Neural progenitor cell (in vitro differentiated cells): Measurements from ENCODE around the gene CCDC141. TPM values are rescaled to one million over a fixed set of nuclear protein-coding genes. Genes with fewer than 3 reads are reported as not detected.

Experiments
- DNase-seq: peaks from one replicate; pipeline ENCODE4 v3.0.0-alpha.2; 2016; ENCODE audit warnings: low spot score
- H2AFZ ChIP-seq: fragments of 200-600 bp; sonication (generic); replicated peaks from 2 replicates; pipeline ENCODE4 v1.6.1; 2016; ENCODE audit warnings: antibody characterized with exemption
- H3F3A ChIP-seq: fragments of 200-600 bp; sonication (generic); 2 replicates; pipeline ENCODE4 v1.6.1; 2016; ENCODE audit warnings: antibody characterized with exemption, low read depth
- H3K27ac ChIP-seq: fragments of 200-600 bp; sonication (generic); 2 replicates; pipeline ENCODE4 v1.5.1; 2016; ENCODE audit warnings: mild to moderate bottlenecking
- H3K27me3 ChIP-seq: fragments of 200-600 bp; sonication (generic); 2 replicates; pipeline ENCODE4 v1.6.1; 2016; ENCODE audit warnings: mild to moderate bottlenecking, moderate library complexity
- H3K36me3 ChIP-seq: fragments of 200-600 bp; sonication (generic); 2 replicates; pipeline ENCODE4 v1.5.1; 2016
- H3K4me1 ChIP-seq: fragments of 200-600 bp; sonication (generic); 2 replicates; pipeline ENCODE4 v1.6.1; 2016; ENCODE audit warnings: mixed run types
- H3K4me2 ChIP-seq: fragments of 200-600 bp; sonication (generic); 2 replicates; pipeline ENCODE4 v1.6.1; 2016
- H3K4me3 ChIP-seq: fragments of 200-600 bp; sonication (generic); 2 replicates; pipeline ENCODE4 v1.5.1; 2016
- H3K79me2 ChIP-seq: fragments of 200-600 bp; sonication (generic); 2 replicates; pipeline ENCODE4 v1.6.1; 2016; ENCODE audit warnings: low read depth
- H3K9ac ChIP-seq: fragments of 200-600 bp; sonication (generic); 2 replicates; pipeline ENCODE4 v1.6.1; 2016
- H3K9me3 ChIP-seq: fragments of 200-600 bp; sonication (generic); 2 replicates; pipeline ENCODE4 v1.5.1; 2016; ENCODE audit warnings: low read depth
- H4K20me1 ChIP-seq: fragments of 200-600 bp; sonication (generic); 2 replicates; pipeline ENCODE4 v1.6.1; 2016; ENCODE audit warnings: low read depth
- H3K27ac Mint-ChIP-seq: 3 replicates; pipeline ENCODE4 v1.8.0; 2021; ENCODE audit warnings: mixed read lengths
- H3K27me3 Mint-ChIP-seq: 2 replicates; pipeline ENCODE4 v1.8.0; 2022; ENCODE audit warnings: low read depth, mild to moderate bottlenecking, inconsistent platforms, moderate library complexity, mixed read lengths; ENCODE audit not compliant: insufficient read depth
- H3K36me3 Mint-ChIP-seq: 3 replicates; pipeline ENCODE4 v1.8.0; 2021; ENCODE audit warnings: mixed read lengths
- H3K4me1 Mint-ChIP-seq: 3 replicates; pipeline ENCODE4 v1.8.0; 2021; ENCODE audit warnings: mixed read lengths
- H3K4me3 Mint-ChIP-seq: 3 replicates; pipeline ENCODE4 v1.8.0; 2021; ENCODE audit warnings: mild to moderate bottlenecking, moderate library complexity, mixed read lengths
- H3K9me3 Mint-ChIP-seq: 3 replicates; pipeline ENCODE4 v1.8.0; 2020; ENCODE audit warnings: mixed read lengths
- EZH2 ChIP-seq: fragments of 200-600 bp; sonication (generic); IDR thresholded peaks from 2 replicates; pipeline ENCODE4 v1.6.1; 2017; ENCODE audit warnings: antibody characterized with exemption, mild to moderate bottlenecking, moderate library complexity
- EZH2phosphoT487 ChIP-seq: fragments of 200-600 bp; sonication (generic); IDR thresholded peaks from 2 replicates; pipeline ENCODE4 v1.6.1; 2017; ENCODE audit warnings: antibody characterized with exemption
- total RNA-seq: library from RNA; depleted of rRNA; stranded (reverse); fragments of >200 nt; gene quantifications from 2 replicates; pipeline ENCODE4 v1.2.3, GENCODE V29; 2015; ENCODE audit warnings: low replicate concordance
- TF ChIP-seq, protein P1 (sequence below): fragments of 200-600 bp; sonication (generic); IDR thresholded peaks from 2 replicates; pipeline ENCODE4 v1.5.1; 2017; ENCODE audit warnings: antibody characterized with exemption, mild to moderate bottlenecking

The CCDC141 gene
- total RNA-seq, 1 donor from 2014 or later, result 1.8 TPM

DNA sequence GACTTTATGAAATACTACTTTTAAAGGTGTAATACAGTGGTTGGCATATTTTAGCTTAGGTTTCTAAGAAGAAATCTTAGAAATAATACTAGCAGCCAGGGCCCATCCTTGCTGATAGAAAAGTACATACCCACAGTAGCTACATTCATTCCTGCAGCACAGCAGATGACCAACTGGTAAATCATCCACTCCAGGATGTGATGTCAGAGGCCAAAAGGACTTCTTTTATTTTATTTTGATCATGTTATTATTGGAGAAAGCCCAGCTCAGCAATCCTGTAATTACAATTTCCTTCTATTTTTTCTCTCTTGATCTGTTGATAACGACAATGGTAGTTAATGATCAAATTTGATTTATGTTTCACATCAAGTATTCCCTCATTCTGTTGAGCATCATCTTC lies 224.8 kb downstream of the CCDC141 start:
- no peak overlapping the region for H3K9ac ChIP-seq
- H3K4me1 ChIP-seq, result peaks cover 6% of the 10 kb centered on the region
- DNase-seq, result no peak
- H3K4me2 ChIP-seq, result no peak overlapping the region
- no peaks in the 10 kb centered on the region for H3K27me3 Mint-ChIP-seq
- no peaks in the 10 kb centered on the region for H3K36me3 ChIP-seq
- no peak overlapping the region for H3K4me3 Mint-ChIP-seq
- H3K27ac Mint-ChIP-seq, result no peak overlapping the region
- H3F3A ChIP-seq, result no peaks in the 10 kb centered on the region
- no peak overlapping the region for H3K27ac ChIP-seq
- no peak overlapping the region for H2AFZ ChIP-seq
- peaks cover 4% of the 10 kb centered on the region for H3K4me1 Mint-ChIP-seq
- no peaks in the 10 kb centered on the region for H3K9me3 ChIP-seq
- no peaks in the 10 kb centered on the region for H3K36me3 Mint-ChIP-seq
- H4K20me1 ChIP-seq, result no peaks in the 10 kb centered on the region
- no peaks in the 10 kb centered on the region for H3K27me3 ChIP-seq
- H3K9me3 Mint-ChIP-seq, result peaks cover 2% of the 10 kb centered on the region
- TF ChIP-seq EZH2 (no peak), EZH2phosphoT487 (no peak)
- TF ChIP-seq, protein P1, sequence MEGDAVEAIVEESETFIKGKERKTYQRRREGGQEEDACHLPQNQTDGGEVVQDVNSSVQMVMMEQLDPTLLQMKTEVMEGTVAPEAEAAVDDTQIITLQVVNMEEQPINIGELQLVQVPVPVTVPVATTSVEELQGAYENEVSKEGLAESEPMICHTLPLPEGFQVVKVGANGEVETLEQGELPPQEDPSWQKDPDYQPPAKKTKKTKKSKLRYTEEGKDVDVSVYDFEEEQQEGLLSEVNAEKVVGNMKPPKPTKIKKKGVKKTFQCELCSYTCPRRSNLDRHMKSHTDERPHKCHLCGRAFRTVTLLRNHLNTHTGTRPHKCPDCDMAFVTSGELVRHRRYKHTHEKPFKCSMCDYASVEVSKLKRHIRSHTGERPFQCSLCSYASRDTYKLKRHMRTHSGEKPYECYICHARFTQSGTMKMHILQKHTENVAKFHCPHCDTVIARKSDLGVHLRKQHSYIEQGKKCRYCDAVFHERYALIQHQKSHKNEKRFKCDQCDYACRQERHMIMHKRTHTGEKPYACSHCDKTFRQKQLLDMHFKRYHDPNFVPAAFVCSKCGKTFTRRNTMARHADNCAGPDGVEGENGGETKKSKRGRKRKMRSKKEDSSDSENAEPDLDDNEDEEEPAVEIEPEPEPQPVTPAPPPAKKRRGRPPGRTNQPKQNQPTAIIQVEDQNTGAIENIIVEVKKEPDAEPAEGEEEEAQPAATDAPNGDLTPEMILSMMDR, result no peak
- no peak overlapping the region for H3K4me3 ChIP-seq
- no peaks in the 10 kb centered on the region for H3K79me2 ChIP-seq

DNA sequence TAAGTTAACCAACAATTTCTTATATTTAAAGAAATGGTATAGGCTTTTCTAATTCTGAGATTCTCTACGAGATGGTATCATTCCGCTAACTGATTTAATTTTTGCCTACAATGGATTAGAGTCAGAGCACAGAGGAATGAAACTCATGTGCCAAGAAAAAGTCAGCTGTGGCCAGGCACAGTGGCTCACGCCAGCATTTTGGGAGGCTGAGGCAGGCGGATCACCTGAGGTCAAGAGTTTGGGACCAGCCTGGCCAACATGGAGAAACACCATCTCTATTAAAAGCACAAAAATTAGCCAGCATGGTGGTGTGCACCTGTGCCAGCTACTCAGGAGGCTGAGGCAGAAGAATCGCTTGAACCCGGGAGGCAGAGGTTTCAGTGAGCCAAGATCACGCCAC lies 225.8 kb downstream of the CCDC141 start:
- no peak for TF ChIP-seq EZH2phosphoT487
- H3K9ac ChIP-seq, result no peak overlapping the region
- no peaks in the 10 kb centered on the region for H3K9me3 ChIP-seq
- DNase-seq, result no peak
- no peaks in the 10 kb centered on the region for H3K27me3 ChIP-seq
- no peaks in the 10 kb centered on the region for H3K79me2 ChIP-seq
- Mint-ChIP-seq H3K27ac (no peak overlapping the region), H3K4me1 (peaks cover 3% of the 10 kb centered on the region), H3K9me3 (peaks cover 2% of the 10 kb centered on the region), H3K36me3 (no peaks in the 10 kb centered on the region), H3K4me3 (no peak overlapping the region), H3K27me3 (no peaks in the 10 kb centered on the region)
- H3K4me3 ChIP-seq, result no peak overlapping the region
- no peak overlapping the region for H3K4me2 ChIP-seq
- no peaks in the 10 kb centered on the region for H4K20me1 ChIP-seq
- no peak overlapping the region for H2AFZ ChIP-seq
- H3K27ac ChIP-seq, result no peak overlapping the region
- no peaks in the 10 kb centered on the region for H3K36me3 ChIP-seq
- peaks cover 1% of the 10 kb centered on the region for H3K4me1 ChIP-seq
- no peaks in the 10 kb centered on the region for H3F3A ChIP-seq

DNA sequence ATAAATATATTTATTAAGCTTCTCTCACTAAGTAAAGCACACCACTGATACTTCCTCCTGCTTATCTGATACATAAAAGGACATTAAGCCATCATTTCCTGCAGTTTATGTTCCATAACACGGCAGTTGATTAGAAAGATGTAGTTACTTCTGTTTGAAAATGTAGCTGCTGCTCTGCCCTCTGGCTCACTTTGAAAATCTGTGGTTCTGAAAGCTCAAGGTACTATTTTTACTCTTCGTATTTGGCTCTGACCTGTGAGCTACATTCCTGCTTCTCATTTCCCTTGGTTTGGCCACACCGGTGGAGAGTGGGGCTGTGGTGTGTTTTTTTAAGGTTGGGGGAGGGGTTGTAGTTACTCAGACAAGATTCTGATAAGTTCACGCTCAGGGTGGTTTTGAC lies 229.9 kb downstream of the CCDC141 start:
- Histone ChIP-seq H3K9me3 (no peaks in the 10 kb centered on the region), H3K79me2 (no peaks in the 10 kb centered on the region), H3F3A (no peaks in the 10 kb centered on the region), H3K4me3 (no peak overlapping the region), H3K27ac (no peak overlapping the region), H3K9ac (no peak overlapping the region), H3K4me2 (no peak overlapping the region), H3K27me3 (no peaks in the 10 kb centered on the region), H4K20me1 (no peaks in the 10 kb centered on the region), H3K4me1 (no peaks in the 10 kb centered on the region), H2AFZ (no peak overlapping the region), H3K36me3 (no peaks in the 10 kb centered on the region)
- no peak overlapping the region for H3K27ac Mint-ChIP-seq
- H3K27me3 Mint-ChIP-seq, result no peaks in the 10 kb centered on the region
- H3K4me1 Mint-ChIP-seq, result no peaks in the 10 kb centered on the region
- TF ChIP-seq EZH2phosphoT487, result no peak
- TF ChIP-seq, protein P1, result no peak
- no peak for TF ChIP-seq EZH2
- DNase-seq, result no peak
- H3K4me3 Mint-ChIP-seq, result no peak overlapping the region
- H3K36me3 Mint-ChIP-seq, result no peaks in the 10 kb centered on the region
- H3K9me3 Mint-ChIP-seq, result no peaks in the 10 kb centered on the region

DNA sequence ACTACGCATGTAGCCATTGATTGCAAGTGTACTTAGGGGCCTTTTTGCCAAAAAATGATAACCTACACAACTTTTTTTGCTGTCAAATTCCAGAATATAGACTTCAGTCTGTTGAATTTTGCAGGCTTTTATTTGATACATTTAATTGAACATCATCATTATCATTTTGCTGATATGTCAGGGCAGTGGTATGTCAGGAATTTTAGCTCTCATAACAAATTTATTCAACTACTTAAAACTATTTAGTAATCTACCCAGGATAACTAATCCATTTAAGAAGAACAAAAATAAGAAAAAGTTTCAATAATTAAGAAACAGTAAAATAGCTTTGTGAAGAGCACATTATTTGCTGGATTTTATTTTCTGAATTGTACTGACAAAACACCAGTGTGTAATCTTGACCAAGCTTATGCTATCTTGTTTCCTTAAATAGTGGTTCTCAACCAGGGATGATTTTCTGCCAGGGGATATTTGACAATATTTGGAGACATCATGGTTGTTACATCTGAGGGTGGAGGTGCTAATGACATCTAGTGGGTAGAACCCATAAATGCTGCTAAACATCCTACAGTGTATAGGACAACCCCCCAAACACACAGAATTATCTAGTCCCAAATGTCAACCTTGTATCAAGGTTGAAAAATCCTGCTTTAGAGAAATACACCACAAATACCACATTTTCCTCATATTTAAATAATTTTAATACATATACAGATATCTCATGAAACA lies 230.6 kb downstream of the CCDC141 start:
- no peaks in the 10 kb centered on the region for H3K36me3 ChIP-seq
- no peak overlapping the region for H3K4me3 Mint-ChIP-seq

More for the DNA sequence above, 230.6 kb downstream of the CCDC141 start:
- no peak for DNase-seq
- Histone ChIP-seq H3K9ac (no peak overlapping the region), H3K27ac (no peak overlapping the region), H3F3A (no peaks in the 10 kb centered on the region), H4K20me1 (no peaks in the 10 kb centered on the region), H3K27me3 (no peaks in the 10 kb centered on the region), H3K4me3 (no peak overlapping the region), H3K4me1 (no peaks in the 10 kb centered on the region), H2AFZ (no peak overlapping the region), H3K79me2 (no peaks in the 10 kb centered on the region), H3K4me2 (no peak overlapping the region), H3K9me3 (no peaks in the 10 kb centered on the region)
- no peaks in the 10 kb centered on the region for H3K36me3 Mint-ChIP-seq
- TF ChIP-seq EZH2phosphoT487 (no peak), EZH2 (no peak)
- TF ChIP-seq, protein P1, result no peak
- H3K27me3 Mint-ChIP-seq, result no peaks in the 10 kb centered on the region
- H3K27ac Mint-ChIP-seq, result no peak overlapping the region
- H3K4me1 Mint-ChIP-seq, result no peaks in the 10 kb centered on the region
- no peaks in the 10 kb centered on the region for H3K9me3 Mint-ChIP-seq
